Measurements from ENCODE around the gene LHFPL4. TPM values are rescaled to one million over a fixed set of nuclear protein-coding genes. Genes with fewer than 3 reads are reported as not detected.

LHFPL4 gene
- total and polyA plus RNA-seq, 2 of the 4 experiments (the other 2 are of a cell fraction): not detected

DNA sequence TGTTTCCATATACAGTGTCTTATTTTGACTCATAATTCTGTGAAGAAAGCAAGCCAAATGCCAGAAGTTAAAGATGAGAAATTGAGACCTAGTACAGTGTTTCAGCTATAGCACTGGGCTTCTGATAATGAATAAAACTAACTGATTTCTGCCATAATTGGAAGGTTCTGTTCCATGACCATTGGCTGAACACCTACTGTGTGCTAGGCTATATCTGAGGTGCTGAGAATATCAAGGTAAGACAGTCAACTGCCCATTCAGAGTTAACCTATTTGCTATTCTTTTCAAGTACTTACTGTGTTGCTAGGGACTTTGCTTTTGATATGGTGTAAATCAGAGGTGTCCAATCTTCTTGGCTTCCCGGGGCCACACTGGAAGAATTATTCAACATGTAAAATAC is 73.4 kb downstream of the LHFPL4 start:
- no peak overlapping the region for H4K5ac ChIP-seq (ENCODE audit: low read depth, low read length)
- H4K20me1 ChIP-seq (ENCODE audit: insufficient read depth, low read length): no peaks in the 10 kb centered on the region; the same call in 1 of the 2 replicates
- intact Hi-C loops (cut with micrococcal nuclease): no loop called here
- no peaks in the 10 kb centered on the region for H3K4me1 ChIP-seq (ENCODE audit: control insufficient read depth, insufficient read depth, low read length)
- H4K8ac ChIP-seq (ENCODE audit: low read depth in 2 of 2, low read length in 2 of 2): no peak overlapping the region
- no peak overlapping the region for H2BK5ac ChIP-seq (ENCODE audit: low read depth, low read length, poor library complexity, severe bottlenecking)
- H3K36me3 ChIP-seq (ENCODE audit: control insufficient read depth, insufficient read depth, low read length): peaks cover 52% of the 10 kb centered on the region
- no peak for TF ChIP-seq RFX5 (IDR thresholded peaks at IDR 0.05; ENCODE audit: low read depth, low read length)
- TF ChIP-seq, protein P1, sequence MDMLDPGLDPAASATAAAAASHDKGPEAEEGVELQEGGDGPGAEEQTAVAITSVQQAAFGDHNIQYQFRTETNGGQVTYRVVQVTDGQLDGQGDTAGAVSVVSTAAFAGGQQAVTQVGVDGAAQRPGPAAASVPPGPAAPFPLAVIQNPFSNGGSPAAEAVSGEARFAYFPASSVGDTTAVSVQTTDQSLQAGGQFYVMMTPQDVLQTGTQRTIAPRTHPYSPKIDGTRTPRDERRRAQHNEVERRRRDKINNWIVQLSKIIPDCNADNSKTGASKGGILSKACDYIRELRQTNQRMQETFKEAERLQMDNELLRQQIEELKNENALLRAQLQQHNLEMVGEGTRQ (IDR thresholded peaks at IDR 0.05; ENCODE audit: low read depth, low read length): no peak
- TF ChIP-seq RAD21 (IDR thresholded peaks at IDR 0.05; ENCODE audit: low read length): no peak
- TF ChIP-seq, protein P2, sequence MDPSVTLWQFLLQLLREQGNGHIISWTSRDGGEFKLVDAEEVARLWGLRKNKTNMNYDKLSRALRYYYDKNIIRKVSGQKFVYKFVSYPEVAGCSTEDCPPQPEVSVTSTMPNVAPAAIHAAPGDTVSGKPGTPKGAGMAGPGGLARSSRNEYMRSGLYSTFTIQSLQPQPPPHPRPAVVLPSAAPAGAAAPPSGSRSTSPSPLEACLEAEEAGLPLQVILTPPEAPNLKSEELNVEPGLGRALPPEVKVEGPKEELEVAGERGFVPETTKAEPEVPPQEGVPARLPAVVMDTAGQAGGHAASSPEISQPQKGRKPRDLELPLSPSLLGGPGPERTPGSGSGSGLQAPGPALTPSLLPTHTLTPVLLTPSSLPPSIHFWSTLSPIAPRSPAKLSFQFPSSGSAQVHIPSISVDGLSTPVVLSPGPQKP (IDR thresholded peaks at IDR 0.05; ENCODE audit: borderline replicate concordance, low read depth, low read length): no peak
- no peak for TF ChIP-seq CEBPB (IDR thresholded peaks at IDR 0.05; ENCODE audit: low read depth, low read length)
- TF ChIP-seq POLR2A (IDR thresholded peaks at IDR 0.05; ENCODE audit: low read depth, low read length): no peak
- TF ChIP-seq CTCF (conservative IDR thresholded peaks at IDR 0.05; ENCODE audit: low read depth, low read length): no peak
- TF ChIP-seq CHD1 (IDR thresholded peaks at IDR 0.05; ENCODE audit: low read depth, low read length): no peak
- no peak for TF ChIP-seq FOS (IDR thresholded peaks at IDR 0.05; ENCODE audit: low read depth, low read length)
- TF ChIP-seq MAZ (IDR thresholded peaks at IDR 0.05; ENCODE audit: borderline replicate concordance, low read depth, low read length): no peak
- no peaks in the 10 kb centered on the region; the same call in 1 of the 2 replicates for H3K9me1 ChIP-seq (ENCODE audit: insufficient read depth, low read length)
- H3K4me3 ChIP-seq (ENCODE audit: insufficient read depth, low read depth, low read length): no peak overlapping the region
- H2BK15ac ChIP-seq (ENCODE audit: low read depth, low read length): no peak overlapping the region
- BruUV-seq (replicated peaks): no TSS peak
- no CpG with 5 or more reads among the region's 1 CpG for WGBS, 2 experiments (ENCODE audit: extremely low coverage in 2 of 2, insufficient read length in 1 of 2)
- H2AK9ac ChIP-seq (replicated peaks; ENCODE audit: low read depth, low read length, poor library complexity): no peak overlapping the region
- H3K23ac ChIP-seq (ENCODE audit: low read depth, low read length): no peak overlapping the region
- no peaks in the 10 kb centered on the region for H3K9me3 ChIP-seq (ENCODE audit: control insufficient read depth, insufficient read depth, low read length)
- in situ Hi-C loops (cut with MboI; ENCODE audit: low sequenced_read_pairs): no loop called here
- no peaks in the 10 kb centered on the region for H3K27me3 ChIP-seq (ENCODE audit: control insufficient read depth, insufficient read depth, low read length)
- no peak overlapping the region for H3K4me2 ChIP-seq (ENCODE audit: low read depth, low read length)
- peaks cover 11 to 20% of the 10 kb centered on the region in 2 experiments; a peak in 3 of 4 replicates for H3K79me1 ChIP-seq (ENCODE audit: low read depth in 1 of 2, low read length in 2 of 2)
- no peak for DNase-seq
- H3K9ac ChIP-seq (ENCODE audit: low read depth, low read length): no peak overlapping the region
- no peak overlapping the region for H3K56ac ChIP-seq (ENCODE audit: extremely low read depth, insufficient read depth, low read length)
- dilution Hi-C loops (cut with HindIII; ENCODE audit: low sequenced_read_pairs, unreplicated experiment): no loop called here
- H2BK20ac ChIP-seq (ENCODE audit: low read depth, low read length): no peak overlapping the region
- no peak overlapping the region for H2AK5ac ChIP-seq (ENCODE audit: low read depth, low read length)
- H3K27ac ChIP-seq (ENCODE audit: insufficient read depth, low read length): no peak overlapping the region
- no peak overlapping the region for H3K14ac ChIP-seq (replicated peaks; ENCODE audit: low read depth, low read length)
- no peak overlapping the region for H4K91ac ChIP-seq (ENCODE audit: insufficient read depth, low read depth, low read length)
- ChIA-PET CTCF (no interaction called here), POLR2A (ENCODE audit: unreplicated experiment) (no interaction called here)
- H3K18ac ChIP-seq (ENCODE audit: low read depth, low read length): no peak overlapping the region
- no peak for ATAC-seq (ENCODE audit: low read depth)
- no peak overlapping the region for H2BK120ac ChIP-seq (ENCODE audit: low read depth, low read length)
- H3K4ac ChIP-seq (ENCODE audit: low read depth, low read length): no peak overlapping the region
- no peak overlapping the region for H2AFZ ChIP-seq (replicated peaks; ENCODE audit: low read length, poor library complexity)
